A673 (cell line): ENCODE data around the gene RAB21. TPM values are rescaled to one million over a fixed set of nuclear protein-coding genes. Genes with fewer than 3 reads are reported as not detected.

Experiments
- BruUV-seq: library from RNA; stranded (reverse); fragments of 400-500 nt; replicated peaks from 2 replicates; lab custom pipeline; 2021; lab: Mats Ljungman, UMichigan
- CTCF ChIA-PET: fragments of 300-600 bp; sonication (Branson Sonifier 250); formaldehyde crosslinking; loops from one replicate; lab custom pipeline; 2022; ENCODE audit warnings: antibody characterized with exemption; lab: Charles Lee
- POLR2A ChIA-PET: fragments of 300-600 bp; sonication (Branson Sonifier 250); formaldehyde crosslinking; loops from one replicate; lab custom pipeline; 2022; ENCODE audit warnings: antibody characterized with exemption; ENCODE audit not compliant: low non-redundant PET; lab: Charles Lee
- DNase-seq: peaks from one replicate; pipeline ENCODE4 v3.0.0-alpha.2; 2015; ENCODE audit warnings: low spot score
- H3K27ac ChIP-seq: fragments of 200-600 bp; sonication (generic); 2 replicates; pipeline ENCODE4 v1.5.1; 2016; ENCODE audit warnings: mixed run types, low read depth, mild to moderate bottlenecking, mixed read lengths, antibody characterized with exemption, low read length; ENCODE audit not compliant: poor library complexity, severe bottlenecking
- H3K27me3 ChIP-seq: fragments of 200-600 bp; sonication (generic); replicated peaks from 2 replicates; pipeline ENCODE4 v1.6.1; 2017; ENCODE audit warnings: mixed run types, low read depth, mild to moderate bottlenecking, mixed read lengths, antibody characterized with exemption, low read length; ENCODE audit not compliant: insufficient read depth, poor library complexity
- H3K36me3 ChIP-seq: fragments of 200-600 bp; sonication (generic); 2 replicates; pipeline ENCODE4 v1.6.1; 2016; ENCODE audit warnings: mixed run types, mild to moderate bottlenecking, mixed read lengths, antibody characterized with exemption, low read length; ENCODE audit not compliant: insufficient read depth, poor library complexity, severe bottlenecking
- H3K4me1 ChIP-seq: fragments of 200-600 bp; sonication (generic); 2 replicates; pipeline ENCODE4 v1.6.1; 2017; ENCODE audit warnings: mixed run types, mild to moderate bottlenecking, mixed read lengths, antibody characterized with exemption, low read length; ENCODE audit not compliant: insufficient read depth, poor library complexity, severe bottlenecking
- H3K4me3 ChIP-seq: fragments of 200-600 bp; sonication (generic); 2 replicates; pipeline ENCODE4 v1.5.1; 2016; ENCODE audit warnings: low read depth, mixed run types, mild to moderate bottlenecking, mixed read lengths, low read length; ENCODE audit not compliant: poor library complexity, severe bottlenecking
- H3K9me3 ChIP-seq: fragments of 200-600 bp; sonication (generic); 2 replicates; pipeline ENCODE4 v1.6.1; 2016; ENCODE audit warnings: mixed run types, low read depth, mild to moderate bottlenecking, mixed read lengths, antibody characterized with exemption, low read length; ENCODE audit not compliant: poor library complexity, severe bottlenecking
- EZH2 ChIP-seq: fragments of 200-600 bp; sonication (generic); IDR thresholded peaks from 2 replicates; pipeline ENCODE4 v1.6.1; 2017; ENCODE audit warnings: borderline replicate concordance, low read depth, mild to moderate bottlenecking, mixed read lengths, antibody characterized with exemption, low read length; ENCODE audit not compliant: poor library complexity, severe bottlenecking
- intact Hi-C: fragments of 100-400 bp; cut with micrococcal nuclease; formaldehyde crosslinking; loops from one replicate; pipeline ENCODE4 v1.10.0; 2022; ENCODE audit not compliant: unreplicated experiment
- total RNA-seq: library from RNA; stranded (reverse); gene quantifications from 2 replicates; pipeline ENCODE4 v1.2.3, GENCODE V29; 2021
- TF ChIP-seq, protein P1 (sequence below): fragments of 300-800, 200-600 bp; sonication (generic); conservative IDR thresholded peaks from 2 replicates; pipeline ENCODE4 v1.5.1; 2017; ENCODE audit warnings: low read depth, mild to moderate bottlenecking, antibody characterized with exemption, low read length, moderate library complexity, mixed read lengths

Gene RAB21
- total RNA-seq, 1 experiment from 2014 or later = 109 TPM

DNA sequence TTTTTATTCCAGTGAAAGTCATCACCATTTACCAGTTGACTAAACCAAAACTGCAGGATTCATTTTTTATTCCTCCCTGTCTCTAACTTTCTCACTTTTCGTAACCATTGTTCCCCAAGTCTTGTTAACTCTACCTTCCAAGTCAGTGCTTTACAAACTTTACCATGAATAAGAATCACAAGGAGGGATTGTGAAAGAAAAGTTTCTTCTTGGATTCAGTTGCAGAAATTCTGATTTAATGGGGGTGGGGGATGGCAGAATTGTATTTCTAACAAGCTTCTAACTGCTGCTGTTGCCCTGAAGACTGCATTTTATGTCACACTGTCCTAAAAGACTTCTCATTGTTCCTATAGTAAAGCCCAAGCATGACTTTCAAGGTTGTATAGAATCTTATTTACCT is 5.0 kb upstream of the RAB21 start:
- DNase-seq = no peak
- no TSS peak for BruUV-seq
- ChIA-PET POLR2A (no interaction called here), CTCF (no interaction called here)
- Histone ChIP-seq H3K27ac (no peak overlapping the region), H3K4me1 (peaks cover 24% of the 10 kb centered on the region), H3K36me3 (no peaks in the 10 kb centered on the region), H3K4me3 (no peak overlapping the region), H3K27me3 (no peaks in the 10 kb centered on the region), H3K9me3 (no peaks in the 10 kb centered on the region)
- intact Hi-C loops = loop anchor here (5.0 to 10.0 kb wide), 5 partner anchors 112 to 1017 kb away; no protein-coding TSS in a partner anchor
- TF ChIP-seq, protein P1, sequence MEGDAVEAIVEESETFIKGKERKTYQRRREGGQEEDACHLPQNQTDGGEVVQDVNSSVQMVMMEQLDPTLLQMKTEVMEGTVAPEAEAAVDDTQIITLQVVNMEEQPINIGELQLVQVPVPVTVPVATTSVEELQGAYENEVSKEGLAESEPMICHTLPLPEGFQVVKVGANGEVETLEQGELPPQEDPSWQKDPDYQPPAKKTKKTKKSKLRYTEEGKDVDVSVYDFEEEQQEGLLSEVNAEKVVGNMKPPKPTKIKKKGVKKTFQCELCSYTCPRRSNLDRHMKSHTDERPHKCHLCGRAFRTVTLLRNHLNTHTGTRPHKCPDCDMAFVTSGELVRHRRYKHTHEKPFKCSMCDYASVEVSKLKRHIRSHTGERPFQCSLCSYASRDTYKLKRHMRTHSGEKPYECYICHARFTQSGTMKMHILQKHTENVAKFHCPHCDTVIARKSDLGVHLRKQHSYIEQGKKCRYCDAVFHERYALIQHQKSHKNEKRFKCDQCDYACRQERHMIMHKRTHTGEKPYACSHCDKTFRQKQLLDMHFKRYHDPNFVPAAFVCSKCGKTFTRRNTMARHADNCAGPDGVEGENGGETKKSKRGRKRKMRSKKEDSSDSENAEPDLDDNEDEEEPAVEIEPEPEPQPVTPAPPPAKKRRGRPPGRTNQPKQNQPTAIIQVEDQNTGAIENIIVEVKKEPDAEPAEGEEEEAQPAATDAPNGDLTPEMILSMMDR = no peak
- no peak for TF ChIP-seq EZH2

DNA sequence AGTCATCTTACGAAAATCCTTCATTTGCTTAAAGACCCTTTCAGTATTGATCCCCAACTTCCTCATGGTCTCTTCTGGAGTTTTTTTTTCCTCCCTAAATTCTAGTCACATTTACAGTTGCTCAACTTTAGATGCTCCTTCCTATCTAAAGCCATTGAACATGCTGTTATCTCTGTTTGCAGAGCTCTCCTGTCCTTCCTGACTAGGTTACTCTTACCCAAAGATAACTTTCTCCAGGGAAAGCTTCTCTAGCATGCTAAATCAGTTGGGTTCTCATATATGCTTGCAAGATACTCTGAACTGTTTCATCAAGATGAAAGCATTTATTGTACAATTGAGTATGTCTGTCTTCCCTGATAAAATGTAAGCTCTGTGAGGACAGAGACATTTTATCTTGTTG is 1.8 kb upstream of the RAB21 start:
- DNase-seq = no peak
- intact Hi-C loops = no loop called here
- Histone ChIP-seq H3K27me3 (no peaks in the 10 kb centered on the region), H3K4me1 (peaks cover 16% of the 10 kb centered on the region), H3K36me3 (peaks cover 11% of the 10 kb centered on the region), H3K27ac (no peak overlapping the region), H3K9me3 (no peaks in the 10 kb centered on the region), H3K4me3 (no peak overlapping the region)
- ChIA-PET POLR2A (no interaction called here), CTCF (interaction anchor here (0.6 kb wide), 1 partner anchor 115 kb away, joined by 3 read pairs; no protein-coding TSS in a partner anchor)
- BruUV-seq = no TSS peak
- TF ChIP-seq, protein P1 = no peak
- TF ChIP-seq EZH2 = no peak

DNA sequence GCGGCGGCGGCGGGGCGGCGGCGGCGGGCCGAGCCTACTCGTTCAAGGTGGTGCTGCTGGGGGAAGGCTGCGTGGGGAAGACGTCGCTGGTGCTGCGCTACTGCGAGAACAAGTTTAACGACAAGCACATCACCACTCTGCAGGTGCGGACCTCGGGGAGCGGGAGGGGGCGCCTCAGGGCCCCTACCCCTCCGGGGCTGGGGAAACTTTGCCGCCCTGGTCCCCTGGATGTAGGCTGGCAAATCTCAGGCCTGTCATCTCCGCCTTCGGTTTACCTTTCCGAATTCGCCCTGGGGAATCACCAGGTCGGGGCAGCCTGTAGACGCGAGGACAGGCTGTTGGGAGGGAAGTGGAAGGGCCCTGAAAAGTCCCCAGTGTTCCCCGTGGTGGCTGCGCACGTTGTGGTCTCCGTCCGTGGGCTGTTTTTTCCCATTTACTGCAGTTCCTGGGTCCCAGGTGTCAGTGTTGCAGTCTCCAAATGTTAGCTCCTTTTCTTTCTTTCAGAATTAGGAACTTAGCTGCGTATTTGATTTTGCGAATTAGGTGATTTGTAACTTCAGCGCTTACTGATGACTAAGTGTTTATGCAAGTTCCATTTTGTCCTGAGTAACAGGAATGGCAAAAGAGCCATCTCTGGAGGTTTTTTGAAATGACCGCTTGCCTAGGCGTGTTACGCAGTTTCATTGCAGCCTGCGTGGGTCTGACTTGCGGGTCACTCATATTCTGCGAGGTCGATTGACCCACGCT is 656 bp downstream of the RAB21 start:
- BruUV-seq = no TSS peak
- Histone ChIP-seq H3K4me3 (peak overlapping the region; percentile 96), H3K4me1 (peaks cover 3% of the 10 kb centered on the region), H3K9me3 (peaks cover 22% of the 10 kb centered on the region), H3K36me3 (peaks cover 35% of the 10 kb centered on the region), H3K27ac (peak overlapping the region; percentile 95), H3K27me3 (no peaks in the 10 kb centered on the region)
- TF ChIP-seq EZH2 = no peak
- TF ChIP-seq, protein P1 = no peak
- POLR2A ChIA-PET = no interaction called here
- intact Hi-C loops = no loop called here
- peak; percentile 43 for DNase-seq
- CTCF ChIA-PET = no interaction called here
